SIG-M5 treated with dmso at 0.1 percent for 504 hours (cell line): ENCODE measurements around the gene SENP6.
"Not testable (repeated sequence)": the region's sequence is repeated elsewhere in the genome, so short reads cannot be mapped to it uniquely, and the experiment has no call there.

ENCODE experiments used
- DNase-seq: peaks from one replicate; lab custom pipeline; 2025; ENCODE audit not compliant: unreplicated experiment; lab: John Stamatoyannopoulos, UW

SENP6 gene

GRCh38 chr6:75608956-75609533, 7.4 kb downstream of the SENP6 start:
- peak; percentile 49 for DNase-seq

GRCh38 chr6:75609639-75610590, 8.2 kb downstream of the SENP6 start:
- no peak for DNase-seq

GRCh38 chr6:75611011-75611701, 9.5 kb downstream of the SENP6 start:
- no peak for DNase-seq

- DNase-seq, result peak; percentile 25
Measured at GRCh38 chr6:75611702-75612375, 10.2 kb downstream of the SENP6 start.

- no peak for DNase-seq
Measured at GRCh38 chr6:75612434-75612833, 10.8 kb downstream of the SENP6 start.

- DNase-seq, result no peak
Measured at GRCh38 chr6:75613056-75613501, 11.4 kb downstream of the SENP6 start.

GRCh38 chr6:75618437-75618836, 16.8 kb downstream of the SENP6 start:
- DNase-seq, result no peak

- DNase-seq, result no peak
Measured at GRCh38 chr6:75619230-75619899, 17.7 kb downstream of the SENP6 start.

GRCh38 chr6:75620381-75621304, 19.0 kb downstream of the SENP6 start:
- no peak for DNase-seq

GRCh38 chr6:75621846-75622245, 20.2 kb downstream of the SENP6 start:
- DNase-seq, result no peak

GRCh38 chr6:75623491-75623890, 21.8 kb downstream of the SENP6 start:
- DNase-seq, result no peak

- no peak for DNase-seq
Measured at GRCh38 chr6:75624335-75624734, 22.7 kb downstream of the SENP6 start.

GRCh38 chr6:75624988-75625387, 23.3 kb downstream of the SENP6 start:
- no peak for DNase-seq

- DNase-seq, result no peak
Measured at GRCh38 chr6:75626561-75626960, 24.9 kb downstream of the SENP6 start.

GRCh38 chr6:75627708-75628107, 26.0 kb downstream of the SENP6 start:
- DNase-seq, result not testable (repeated sequence)

GRCh38 chr6:75631859-75632635, 30.4 kb downstream of the SENP6 start:
- no peak for DNase-seq

- no peak for DNase-seq
Measured at GRCh38 chr6:75633045-75633444, 31.4 kb downstream of the SENP6 start.

GRCh38 chr6:75642311-75642710, 40.6 kb downstream of the SENP6 start:
- DNase-seq, result no peak

- DNase-seq, result no peak
Measured at GRCh38 chr6:75643173-75643572, 41.5 kb downstream of the SENP6 start.
